NCI-H146 (cell line): Measurements from ENCODE around the gene NEK6.

ENCODE experiments used
- DNase-seq: peaks from one replicate; lab custom pipeline; 2025; lab: John Stamatoyannopoulos, UW

The NEK6 gene

DNA sequence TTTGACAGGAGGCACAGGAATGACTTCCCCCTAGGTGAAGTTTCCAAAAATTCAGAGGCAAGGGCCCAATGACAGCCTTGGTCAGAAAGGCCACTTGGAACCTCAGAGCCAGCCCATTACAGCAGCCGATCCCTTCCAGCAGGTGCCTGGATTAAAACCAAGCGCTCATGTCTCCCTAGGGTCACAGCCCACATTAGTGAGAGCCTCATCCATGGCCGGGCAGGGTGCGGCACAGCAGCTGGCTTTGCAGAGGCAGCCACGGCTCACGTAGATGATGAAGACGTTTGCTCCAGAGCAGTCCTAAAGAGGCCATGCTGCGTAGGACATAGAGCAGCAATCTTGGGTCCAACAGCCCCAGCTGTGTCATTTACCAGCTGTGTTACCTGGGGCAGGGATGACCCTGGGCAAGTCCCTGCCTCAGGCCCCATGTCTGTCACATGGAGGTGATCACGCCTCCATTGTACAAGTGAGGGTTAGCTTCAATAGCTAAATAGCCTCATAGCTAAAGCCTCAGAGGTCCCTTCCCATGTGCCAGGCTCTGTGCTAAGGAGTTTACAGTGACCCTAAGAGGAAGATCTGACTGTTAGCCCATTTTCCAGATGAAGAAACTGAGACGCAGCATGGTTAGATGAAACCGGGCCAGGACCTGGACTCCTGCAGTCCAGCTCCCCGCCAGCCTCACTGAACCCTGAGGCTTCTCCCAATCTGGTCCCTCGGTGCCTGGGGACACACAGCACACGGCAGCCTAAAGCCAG lies 39.2 kb downstream of the NEK6 start:
- no peak for DNase-seq

GRCh38 chr9:124297551-124297901 lies 39.8 kb downstream of the NEK6 start:
- no peak for DNase-seq

DNA sequence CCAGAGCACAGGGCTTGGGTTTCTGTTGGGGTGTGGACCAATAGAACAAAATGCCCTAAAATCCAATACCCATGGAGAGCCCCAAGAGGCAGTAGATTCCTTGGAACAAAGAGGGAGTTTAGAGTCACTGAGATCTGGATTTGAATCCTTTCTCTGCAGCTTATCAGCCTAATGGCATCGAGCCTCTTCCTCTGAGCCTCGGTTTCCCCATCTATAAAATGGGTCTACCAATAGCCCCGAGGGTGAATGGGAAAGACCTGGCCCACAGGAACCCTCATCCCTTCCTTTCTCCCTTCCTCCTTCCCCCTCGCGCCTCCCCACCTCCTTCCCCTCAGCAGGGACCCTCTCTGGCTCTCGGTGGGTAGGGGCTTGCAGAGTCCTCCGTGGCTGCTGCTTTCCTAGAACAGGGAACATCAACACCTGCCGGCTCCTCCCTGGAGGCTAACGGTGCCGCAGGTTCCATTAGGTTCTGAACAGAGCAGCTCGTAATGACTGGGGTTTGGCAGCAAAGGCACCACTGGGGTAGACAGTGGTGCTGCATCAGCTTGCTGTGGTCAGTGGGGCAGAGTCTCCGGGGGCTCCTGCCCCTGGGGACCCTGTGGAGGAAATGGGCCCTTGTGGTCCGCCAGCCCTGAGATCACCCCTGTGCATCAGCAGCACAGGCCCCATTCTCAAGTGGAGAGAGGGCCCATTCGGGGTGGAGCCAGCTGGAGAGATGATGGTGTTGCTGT lies 40.3 kb downstream of the NEK6 start:
- DNase-seq: no peak

GRCh38 chr9:124298646-124299235 lies 41.0 kb downstream of the NEK6 start:
- no peak for DNase-seq

DNA sequence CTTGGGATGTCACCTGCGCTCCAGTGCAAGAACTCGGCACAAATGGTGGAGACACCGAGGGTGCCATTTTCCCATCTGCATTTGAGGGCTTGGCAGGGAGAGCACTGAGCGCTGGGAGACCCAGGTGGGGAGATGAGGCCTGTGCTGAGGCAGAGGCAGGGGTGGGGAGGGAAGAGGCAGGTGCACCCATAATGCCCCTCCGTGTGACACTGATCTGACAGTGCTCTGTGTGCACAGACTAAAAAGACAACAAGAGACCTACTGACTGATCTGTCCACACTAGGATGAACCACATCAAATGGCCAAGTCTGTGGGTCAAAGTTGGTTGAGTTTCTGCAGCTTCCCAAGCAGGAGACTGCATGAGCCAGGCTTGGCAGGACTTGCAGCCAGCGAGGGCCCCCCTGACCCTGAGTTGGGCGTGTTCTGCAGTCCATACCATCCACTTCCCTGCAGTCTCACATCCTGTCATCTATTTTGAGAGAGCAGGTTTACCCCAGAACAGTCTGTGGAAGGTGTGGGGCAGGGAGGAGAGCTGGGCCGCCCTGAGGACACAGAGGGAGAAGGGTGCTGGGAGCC lies 41.9 kb downstream of the NEK6 start:
- no peak for DNase-seq

DNA sequence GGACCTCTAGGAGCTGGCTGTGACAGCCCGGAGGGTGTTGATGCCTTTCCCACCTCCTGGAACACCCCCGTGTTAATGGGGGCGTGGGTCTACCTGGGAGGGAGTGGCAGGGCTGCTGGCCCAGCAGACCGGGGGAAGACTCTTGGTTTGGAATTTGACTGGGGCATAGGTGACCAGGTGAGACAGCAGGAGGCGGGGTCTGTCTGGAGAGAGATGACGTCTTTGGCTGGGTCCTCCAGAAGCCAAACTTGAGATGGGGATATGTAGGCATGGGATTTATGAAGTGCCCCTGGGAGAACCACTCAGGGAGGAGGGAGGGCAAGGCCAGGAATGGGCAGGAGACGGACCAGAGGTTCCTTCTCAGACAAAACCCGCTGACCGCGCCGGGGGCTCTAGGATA lies 42.6 kb downstream of the NEK6 start:
- DNase-seq: no peak

GRCh38 chr9:124302921-124303320 lies 45.2 kb downstream of the NEK6 start:
- no peak for DNase-seq

- DNase-seq: no peak
Observed at GRCh38 chr9:124303762-124304161, 46.0 kb downstream of the NEK6 start.

GRCh38 chr9:124304285-124304684 lies 46.5 kb downstream of the NEK6 start:
- DNase-seq: no peak

DNA sequence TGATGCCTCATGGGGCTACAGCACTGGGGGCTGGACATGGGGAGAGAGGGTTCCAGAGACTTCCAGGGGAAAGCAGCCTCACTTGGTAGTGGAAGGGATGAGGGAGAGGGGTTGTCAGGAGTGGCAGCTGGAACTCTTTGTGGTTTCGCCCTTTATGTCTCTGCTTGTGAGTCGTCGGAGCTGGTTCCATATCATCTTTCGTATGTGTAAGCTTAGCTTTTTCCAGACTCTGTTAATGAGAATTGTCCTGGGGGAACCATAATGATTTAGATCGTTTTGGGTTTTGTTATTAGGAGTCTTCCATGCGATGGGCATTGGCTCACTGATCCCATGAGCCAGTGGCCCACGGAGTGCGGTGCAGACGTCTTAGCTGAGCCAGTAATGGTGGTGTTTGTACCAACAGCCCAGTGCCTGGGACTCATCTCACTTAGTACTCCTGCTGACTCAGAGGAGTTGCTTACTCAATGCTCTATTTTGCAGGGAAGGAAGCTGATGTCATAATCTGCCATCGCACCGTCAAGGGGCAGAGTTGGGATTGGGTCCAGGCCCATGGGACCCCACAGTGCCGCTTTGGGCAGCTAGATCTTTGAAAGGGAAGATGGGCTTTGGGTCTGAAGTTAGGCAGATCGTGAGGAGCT lies 48.5 kb downstream of the NEK6 start:
- DNase-seq: no peak

DNA sequence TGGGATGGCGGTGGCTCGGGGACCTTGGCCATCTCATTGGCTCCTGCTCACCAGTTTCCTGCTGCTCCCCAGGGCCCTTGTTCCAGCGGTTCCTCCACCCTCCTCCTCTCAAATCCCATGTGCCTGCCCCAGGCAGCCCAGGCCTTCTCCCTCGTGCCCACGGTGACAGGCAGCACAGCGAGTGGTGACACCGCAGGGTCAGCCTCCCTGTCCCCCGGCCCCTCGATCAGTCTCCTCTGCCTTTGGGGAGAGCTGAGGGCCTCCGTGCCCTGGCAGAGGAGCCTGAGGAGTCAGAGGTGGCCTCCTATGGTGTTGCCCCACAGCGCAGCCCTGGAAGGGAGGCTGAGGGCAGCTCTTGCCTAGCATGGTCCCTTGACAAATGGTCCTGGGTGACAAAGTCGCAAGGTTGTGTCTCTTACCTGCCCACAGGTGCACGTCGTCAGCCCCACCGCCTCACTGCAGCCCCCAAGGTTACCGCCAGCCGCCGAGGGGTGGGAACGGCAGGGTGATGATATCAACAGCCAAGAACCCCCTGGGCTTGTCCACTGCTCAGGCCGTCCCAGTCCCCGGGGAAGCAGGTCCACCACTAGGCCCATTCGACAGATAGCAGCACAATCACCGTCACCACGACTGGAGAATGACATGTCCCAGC lies 49.8 kb downstream of the NEK6 start:
- no peak for DNase-seq

DNA sequence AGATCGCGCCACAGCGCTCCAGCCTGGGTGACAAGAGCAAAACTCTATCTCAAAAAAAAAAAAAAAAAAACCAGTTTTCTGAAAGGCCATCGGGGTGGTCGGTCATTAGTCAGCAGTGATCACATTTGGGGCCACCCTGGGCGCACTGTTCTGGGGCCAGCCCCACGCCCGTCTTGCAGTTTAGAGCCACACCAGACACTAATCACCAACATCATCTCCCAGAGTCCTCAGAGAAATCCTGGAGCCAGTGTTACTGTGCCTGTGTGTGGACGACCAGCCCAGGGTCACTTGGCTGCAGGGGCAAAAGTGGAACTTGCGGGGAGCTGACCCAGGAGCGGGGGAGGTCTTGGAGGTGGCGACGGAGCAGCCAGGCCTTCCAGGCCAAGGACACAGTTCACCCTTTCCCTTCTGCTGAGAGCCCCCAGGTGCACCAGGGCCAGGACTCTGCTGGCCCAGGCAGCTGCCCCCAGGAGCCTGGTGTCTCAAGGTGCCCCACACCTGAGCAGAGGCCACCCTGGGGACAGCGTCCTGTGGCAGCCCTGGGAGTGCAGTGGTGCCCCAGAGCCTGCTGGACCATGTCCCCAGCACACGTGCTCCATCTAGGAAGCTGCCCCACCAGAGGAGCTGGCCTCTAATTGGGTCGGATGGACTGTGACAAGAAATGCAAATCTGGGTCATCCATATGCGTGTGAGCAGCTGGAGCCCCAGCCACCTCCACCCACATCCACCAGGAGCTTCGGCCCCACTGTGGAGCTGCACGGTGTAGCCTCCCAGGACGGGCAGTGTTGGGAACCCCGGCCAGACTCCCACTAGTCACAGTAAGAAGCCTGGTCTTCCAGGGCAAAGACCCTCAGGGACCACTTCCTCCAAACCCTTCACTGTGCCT lies 51.1 kb downstream of the NEK6 start:
- no peak for DNase-seq

DNA sequence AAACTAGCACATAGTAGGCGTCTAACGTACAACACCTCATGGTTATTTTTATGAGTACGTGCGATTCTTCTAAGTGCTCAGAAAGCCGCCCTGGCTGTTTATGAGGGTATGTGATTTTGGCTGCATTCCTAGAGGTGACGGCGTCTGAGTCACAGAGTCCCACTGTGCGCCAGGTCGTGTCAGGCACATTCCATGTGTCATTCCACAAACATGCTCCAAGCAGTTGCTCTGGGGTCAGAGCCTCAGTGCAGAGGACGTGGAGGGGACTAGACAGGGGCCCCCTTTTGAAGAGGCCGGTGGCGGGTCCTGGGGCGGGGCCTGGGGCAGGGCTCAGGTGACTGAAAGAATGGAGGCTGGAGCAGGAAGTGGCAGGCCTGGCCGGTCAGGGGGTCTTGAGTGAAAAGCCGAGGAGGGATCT lies 51.9 kb downstream of the NEK6 start:
- no peak for DNase-seq

DNA sequence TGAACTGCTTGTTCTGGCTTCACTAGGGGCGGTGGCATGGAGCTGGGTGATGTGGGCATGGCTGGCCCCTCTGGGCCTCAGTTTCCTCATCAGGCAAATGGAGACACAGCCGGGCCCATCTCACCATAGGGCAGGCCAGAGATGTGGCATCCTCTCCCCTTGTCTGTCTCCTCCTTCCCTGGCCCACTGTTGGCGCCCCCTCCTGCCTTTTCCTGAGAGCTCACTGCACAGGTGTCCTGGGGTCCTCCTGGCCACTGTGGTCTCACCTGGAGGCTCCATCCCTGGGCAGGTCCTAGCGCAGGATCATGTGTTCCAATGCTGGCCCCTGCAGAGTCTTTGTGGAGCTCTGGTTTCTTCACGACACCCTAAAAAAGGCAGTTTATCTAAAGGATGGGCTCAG lies 53.5 kb downstream of the NEK6 start:
- DNase-seq: no peak

DNA sequence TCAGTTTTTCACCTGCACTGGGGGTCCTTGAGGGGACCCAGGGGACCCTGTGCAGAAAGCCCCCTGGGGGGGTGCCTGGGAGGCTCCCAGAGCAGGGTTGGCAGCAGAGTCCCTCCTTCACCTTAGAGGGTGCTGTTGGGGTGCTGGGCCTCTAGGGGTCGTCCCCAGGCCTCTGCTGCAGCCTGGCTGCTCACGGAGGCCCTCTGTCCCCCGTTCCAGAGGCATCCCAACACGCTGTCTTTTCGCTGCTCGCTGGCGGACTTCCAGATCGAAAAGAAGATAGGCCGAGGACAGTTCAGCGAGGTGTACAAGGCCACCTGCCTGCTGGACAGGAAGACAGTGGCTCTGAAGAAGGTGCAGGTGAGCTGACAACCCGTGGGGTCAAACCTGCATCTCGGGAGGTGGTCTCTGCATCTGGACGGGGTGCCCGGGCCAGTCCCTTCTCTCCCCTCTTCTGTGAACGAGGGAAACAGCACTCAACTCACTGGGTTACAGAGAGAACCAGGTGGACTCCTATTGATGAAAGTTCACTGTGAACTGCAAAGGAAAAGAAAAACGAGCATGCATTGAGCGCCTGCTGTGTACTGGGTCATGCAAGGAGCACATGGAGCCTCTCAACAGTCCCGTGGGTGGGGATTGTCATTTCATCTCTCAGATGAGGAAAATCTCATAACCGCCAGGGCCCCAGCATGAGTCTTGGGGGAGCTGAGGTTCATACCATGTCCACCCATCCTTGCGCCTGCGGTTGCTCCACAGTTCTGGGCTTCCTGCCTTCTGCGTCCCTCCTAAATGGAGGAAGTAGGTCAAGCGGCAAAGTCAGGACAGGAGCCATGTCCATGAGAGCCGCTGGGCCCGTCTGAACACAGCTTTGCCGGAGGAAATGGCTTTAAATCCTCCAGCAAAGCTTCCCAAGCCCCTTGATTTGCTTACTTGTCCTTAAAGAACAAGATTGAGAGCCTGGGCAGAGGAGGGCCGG lies 54.8 kb downstream of the NEK6 start:
- no peak for DNase-seq

GRCh38 chr9:124313940-124314339 lies 56.2 kb downstream of the NEK6 start:
- no peak for DNase-seq

- no peak for DNase-seq
Observed at GRCh38 chr9:124315882-124316281, 58.1 kb downstream of the NEK6 start.

DNA sequence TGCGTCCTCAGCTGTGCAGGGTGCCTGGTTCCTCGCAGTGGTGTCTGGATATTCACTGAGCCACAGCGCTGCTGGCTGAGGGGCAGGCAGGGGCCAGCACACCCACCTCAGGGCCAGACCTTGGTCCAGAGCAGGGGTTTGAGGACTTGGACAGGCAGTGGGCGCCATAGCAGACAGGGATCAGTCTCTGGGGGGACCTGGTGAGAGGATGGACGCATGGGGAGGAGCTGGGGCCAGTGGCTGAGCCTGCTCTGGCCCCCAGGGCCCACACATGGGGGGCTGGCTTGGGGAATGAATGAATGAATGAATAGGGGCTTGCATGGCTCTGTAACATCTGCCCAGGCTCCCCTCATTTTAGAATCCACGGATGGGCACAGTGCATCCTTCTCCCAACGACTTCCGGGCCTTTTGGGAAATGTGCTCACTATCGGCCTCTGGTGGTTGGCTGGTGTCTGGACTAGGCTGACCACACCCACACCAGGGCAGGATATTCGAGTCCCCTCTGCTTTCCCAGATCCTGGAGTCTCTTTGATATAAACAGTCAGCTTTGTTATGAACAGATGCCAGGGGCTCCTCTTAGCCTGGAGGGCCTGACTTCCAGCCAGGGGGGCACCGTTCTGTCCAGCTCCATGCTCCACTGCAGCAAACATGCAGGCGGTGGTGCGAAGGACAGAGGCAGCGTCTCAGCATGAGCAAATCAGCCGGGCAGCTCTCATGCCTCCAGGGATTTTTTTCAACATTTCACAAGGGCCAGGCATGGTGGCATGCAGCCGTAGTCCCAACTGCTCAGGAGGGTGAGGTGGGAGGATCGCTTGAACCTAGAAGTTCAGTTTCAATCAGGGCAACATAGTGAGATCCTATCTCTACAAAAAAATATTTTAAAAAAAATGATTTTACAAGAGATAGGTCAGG lies 62.6 kb downstream of the NEK6 start:
- DNase-seq: peak; percentile 55

GRCh38 chr9:124321416-124321815 lies 63.7 kb downstream of the NEK6 start:
- no peak for DNase-seq
